HUDEP-2 (cell line): ENCODE measurements around the gene IL6R.
"Not testable (repeated sequence)": the region's sequence is repeated elsewhere in the genome, so short reads cannot be mapped to it uniquely, and the experiment has no call there.

Experiments used
- DNase-seq, 76 experiments: peaks; one replicate each; lab custom pipeline; 2025; ENCODE audit not compliant: unreplicated experiment in 76 of 76; lab: John Stamatoyannopoulos, UW

Gene IL6R

GRCh38 chr1:154405747-154406571 lies 816 bp downstream of the IL6R start:
- peak in 44 of 76 experiments; percentile 8 to 59 (median 32) for DNase-seq

GRCh38 chr1:154406572-154406879 lies 1.4 kb downstream of the IL6R start:
- DNase-seq: no peak

GRCh38 chr1:154406886-154407197 lies 1.7 kb downstream of the IL6R start:
- no peak for DNase-seq

GRCh38 chr1:154407198-154408091 lies 2.3 kb downstream of the IL6R start:
- DNase-seq: no peak

- DNase-seq: no peak
Observed at GRCh38 chr1:154408174-154408777, 3.1 kb downstream of the IL6R start.

GRCh38 chr1:154410185-154410827 lies 5.2 kb downstream of the IL6R start:
- DNase-seq: no peak

- DNase-seq: no peak
Observed at GRCh38 chr1:154411525-154411924, 6.4 kb downstream of the IL6R start.

- DNase-seq: no peak
Observed at GRCh38 chr1:154413177-154413783, 8.1 kb downstream of the IL6R start.

GRCh38 chr1:154414606-154415005 lies 9.5 kb downstream of the IL6R start:
- DNase-seq: no peak

GRCh38 chr1:154416471-154417337 lies 11.6 kb downstream of the IL6R start:
- DNase-seq: no peak

GRCh38 chr1:154417338-154417608 lies 12.1 kb downstream of the IL6R start:
- no peak for DNase-seq

GRCh38 chr1:154418062-154418921 lies 13.1 kb downstream of the IL6R start:
- DNase-seq: peak in 1 of 76 experiments; percentile 6

- DNase-seq: no peak
Observed at GRCh38 chr1:154418923-154419619, 13.9 kb downstream of the IL6R start.

- peak in 2 of 76 experiments; percentile 7 to 8 for DNase-seq
Observed at GRCh38 chr1:154419620-154420571, 14.8 kb downstream of the IL6R start.

GRCh38 chr1:154420961-154421924 lies 16.1 kb downstream of the IL6R start:
- no peak for DNase-seq

- not testable (repeated sequence) for DNase-seq
Observed at GRCh38 chr1:154422049-154422448, 16.9 kb downstream of the IL6R start.
